IMR-90 (cell line): ENCODE data around the gene PAK1IP1. TPM values are rescaled to one million over a fixed set of nuclear protein-coding genes. Genes with fewer than 3 reads are reported as not detected.

ENCODE experiments used
- polyA plus RNA-seq, 3 experiments: library from polyadenylated mRNA; depleted of rRNA; stranded (reverse); fragments of >200 nt; gene quantifications; 2 replicates each; pipeline ENCODE4 v1.2.3, GENCODE V29; 2012; ENCODE audit warnings: low replicate concordance in 1 of 3
- total RNA-seq: library from RNA; depleted of rRNA; stranded (reverse); fragments of >200 nt; gene quantifications from 2 replicates; pipeline ENCODE4 v1.2.3, GENCODE V29; 2012
- TF ChIP-seq, protein P1 (sequence below): conservative IDR thresholded peaks from 2 replicates; pipeline ENCODE4 v1.5.1; 2012; ENCODE audit warnings: mild to moderate bottlenecking, low read depth, low read length, improper control_type of control experiment
- TF ChIP-seq, protein P2 (sequence below): fragments of 150-350 bp; IDR thresholded peaks from 2 replicates; pipeline ENCODE4 v1.6.1; 2016; ENCODE audit warnings: low read depth, mild to moderate bottlenecking, low read length, moderate library complexity, borderline replicate concordance

PAK1IP1 gene
- total and polyA plus RNA-seq, 2 of the 4 experiments (the other 2 are of a cell fraction), result 16.9 to 22.9 TPM

DNA sequence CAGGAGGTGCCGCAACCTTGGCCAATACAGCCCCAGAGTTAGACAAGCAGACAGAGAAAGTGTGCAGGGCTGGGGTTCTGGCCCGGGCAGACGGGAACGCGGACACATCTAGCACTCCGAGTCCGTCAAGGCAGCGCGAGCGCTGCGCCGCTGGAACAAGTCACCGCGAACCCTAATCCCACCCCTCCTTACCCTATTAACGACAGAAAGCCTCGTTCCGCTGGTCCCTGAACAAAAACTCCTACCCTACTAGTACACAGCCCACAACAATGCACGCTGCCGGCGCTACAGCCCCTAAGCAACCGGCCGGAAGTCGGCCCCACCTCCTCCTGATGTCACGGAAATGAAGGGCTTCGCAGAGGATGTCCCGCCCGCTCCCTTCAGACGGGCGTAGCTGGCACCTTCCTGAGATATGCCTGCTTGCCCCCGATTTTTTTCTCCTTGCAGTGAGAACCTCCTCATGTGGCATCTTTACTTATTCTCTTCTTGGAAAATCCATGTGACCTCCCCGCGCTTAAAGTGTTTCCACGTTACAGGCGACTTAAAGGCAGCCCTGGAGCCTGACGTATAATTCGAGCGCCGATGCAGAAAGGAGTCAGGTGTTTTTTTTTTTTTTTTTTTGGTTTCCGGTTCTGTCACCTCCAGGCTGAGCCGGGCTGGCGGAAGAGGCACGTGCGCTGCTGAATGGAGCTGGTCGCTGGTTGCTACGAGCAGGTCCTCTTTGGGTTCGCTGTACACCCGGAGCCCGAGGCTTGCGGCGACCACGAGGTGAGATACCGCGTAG is at the start of gene PAK1IP1, which contains the start of gene C6orf52 (continued):
- TF ChIP-seq, protein P1, sequence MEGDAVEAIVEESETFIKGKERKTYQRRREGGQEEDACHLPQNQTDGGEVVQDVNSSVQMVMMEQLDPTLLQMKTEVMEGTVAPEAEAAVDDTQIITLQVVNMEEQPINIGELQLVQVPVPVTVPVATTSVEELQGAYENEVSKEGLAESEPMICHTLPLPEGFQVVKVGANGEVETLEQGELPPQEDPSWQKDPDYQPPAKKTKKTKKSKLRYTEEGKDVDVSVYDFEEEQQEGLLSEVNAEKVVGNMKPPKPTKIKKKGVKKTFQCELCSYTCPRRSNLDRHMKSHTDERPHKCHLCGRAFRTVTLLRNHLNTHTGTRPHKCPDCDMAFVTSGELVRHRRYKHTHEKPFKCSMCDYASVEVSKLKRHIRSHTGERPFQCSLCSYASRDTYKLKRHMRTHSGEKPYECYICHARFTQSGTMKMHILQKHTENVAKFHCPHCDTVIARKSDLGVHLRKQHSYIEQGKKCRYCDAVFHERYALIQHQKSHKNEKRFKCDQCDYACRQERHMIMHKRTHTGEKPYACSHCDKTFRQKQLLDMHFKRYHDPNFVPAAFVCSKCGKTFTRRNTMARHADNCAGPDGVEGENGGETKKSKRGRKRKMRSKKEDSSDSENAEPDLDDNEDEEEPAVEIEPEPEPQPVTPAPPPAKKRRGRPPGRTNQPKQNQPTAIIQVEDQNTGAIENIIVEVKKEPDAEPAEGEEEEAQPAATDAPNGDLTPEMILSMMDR, result no peak
- TF ChIP-seq, protein P2, sequence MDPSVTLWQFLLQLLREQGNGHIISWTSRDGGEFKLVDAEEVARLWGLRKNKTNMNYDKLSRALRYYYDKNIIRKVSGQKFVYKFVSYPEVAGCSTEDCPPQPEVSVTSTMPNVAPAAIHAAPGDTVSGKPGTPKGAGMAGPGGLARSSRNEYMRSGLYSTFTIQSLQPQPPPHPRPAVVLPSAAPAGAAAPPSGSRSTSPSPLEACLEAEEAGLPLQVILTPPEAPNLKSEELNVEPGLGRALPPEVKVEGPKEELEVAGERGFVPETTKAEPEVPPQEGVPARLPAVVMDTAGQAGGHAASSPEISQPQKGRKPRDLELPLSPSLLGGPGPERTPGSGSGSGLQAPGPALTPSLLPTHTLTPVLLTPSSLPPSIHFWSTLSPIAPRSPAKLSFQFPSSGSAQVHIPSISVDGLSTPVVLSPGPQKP, result no peak
